ENCODE data around the gene PARK7. TPM values are rescaled to one million over a fixed set of nuclear protein-coding genes. Genes with fewer than 3 reads are reported as not detected.

PARK7 gene
- total RNA-seq, 1 donor from 2014 or later: 249 TPM

DNA sequence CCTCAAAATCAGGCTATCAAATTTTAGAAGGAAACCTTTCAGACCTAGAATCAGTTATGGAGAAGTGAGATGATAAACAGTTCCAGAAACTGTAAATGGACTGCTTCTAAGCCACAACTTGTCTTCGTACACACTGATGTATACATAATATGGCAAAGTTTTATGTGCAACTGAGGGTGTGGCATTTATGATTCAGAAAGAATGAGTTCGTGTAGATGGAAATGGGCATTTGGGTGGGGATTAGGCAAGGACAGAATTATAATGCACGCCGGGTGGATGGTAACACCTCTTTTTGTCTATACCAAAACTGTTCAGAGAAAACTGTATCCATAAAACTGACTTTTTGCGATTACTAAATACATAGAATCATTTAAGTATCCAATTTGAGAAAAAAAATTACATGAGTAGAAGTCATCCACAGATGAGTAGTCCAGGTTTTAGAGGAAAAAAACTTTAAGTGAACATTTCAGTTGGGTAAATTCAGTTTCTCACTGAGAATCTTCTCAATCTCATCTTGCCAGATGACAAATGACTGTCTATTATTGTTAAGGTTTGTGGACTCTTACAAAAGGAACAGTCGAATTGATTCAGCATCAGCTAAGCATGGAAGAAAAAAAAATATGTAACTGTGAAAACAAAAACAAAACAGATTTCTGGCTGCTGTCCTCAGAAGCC lies 42.1 kb downstream of the PARK7 start:
- ATAC-seq (no peak), DNase-seq (ENCODE audit: low spot score) (no peak)
- intact Hi-C loops (cut with DNase I): no loop called here

DNA sequence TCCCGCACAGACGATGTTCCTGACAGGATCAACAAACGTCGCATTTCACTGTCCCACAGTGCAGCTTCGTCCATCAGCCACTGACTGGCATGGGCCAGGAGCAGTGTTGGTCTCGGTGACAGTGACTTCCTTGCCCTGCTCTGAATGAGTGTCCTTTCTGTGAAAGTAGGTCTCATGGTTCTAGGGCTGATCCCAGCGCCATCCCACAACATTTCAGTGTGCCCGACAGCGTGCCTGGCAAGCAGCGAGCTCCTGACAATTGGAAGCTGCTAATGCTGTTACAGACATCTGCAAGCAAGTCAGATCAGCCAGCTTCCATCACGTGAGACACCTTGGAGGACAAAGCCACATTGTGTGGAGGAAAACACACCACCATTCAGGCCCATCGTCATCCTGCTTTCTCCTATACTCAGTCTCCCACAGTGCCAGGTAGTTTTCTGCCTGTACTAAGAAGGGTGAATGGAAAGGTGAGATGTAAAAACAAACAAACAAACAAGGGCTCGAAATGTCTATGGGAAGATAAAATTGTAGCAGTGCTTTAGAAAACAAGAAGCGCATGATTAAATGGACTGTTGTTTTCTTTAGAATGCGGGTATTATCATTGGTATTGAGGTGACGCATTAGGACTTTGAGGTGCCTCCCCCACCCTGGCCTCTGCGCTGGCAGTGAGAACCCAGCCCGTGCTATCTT lies 42.7 kb downstream of the PARK7 start:
- ATAC-seq (peak; percentile 68), DNase-seq (ENCODE audit: low spot score) (no peak)
- intact Hi-C loops (cut with DNase I): no loop called here

DNA sequence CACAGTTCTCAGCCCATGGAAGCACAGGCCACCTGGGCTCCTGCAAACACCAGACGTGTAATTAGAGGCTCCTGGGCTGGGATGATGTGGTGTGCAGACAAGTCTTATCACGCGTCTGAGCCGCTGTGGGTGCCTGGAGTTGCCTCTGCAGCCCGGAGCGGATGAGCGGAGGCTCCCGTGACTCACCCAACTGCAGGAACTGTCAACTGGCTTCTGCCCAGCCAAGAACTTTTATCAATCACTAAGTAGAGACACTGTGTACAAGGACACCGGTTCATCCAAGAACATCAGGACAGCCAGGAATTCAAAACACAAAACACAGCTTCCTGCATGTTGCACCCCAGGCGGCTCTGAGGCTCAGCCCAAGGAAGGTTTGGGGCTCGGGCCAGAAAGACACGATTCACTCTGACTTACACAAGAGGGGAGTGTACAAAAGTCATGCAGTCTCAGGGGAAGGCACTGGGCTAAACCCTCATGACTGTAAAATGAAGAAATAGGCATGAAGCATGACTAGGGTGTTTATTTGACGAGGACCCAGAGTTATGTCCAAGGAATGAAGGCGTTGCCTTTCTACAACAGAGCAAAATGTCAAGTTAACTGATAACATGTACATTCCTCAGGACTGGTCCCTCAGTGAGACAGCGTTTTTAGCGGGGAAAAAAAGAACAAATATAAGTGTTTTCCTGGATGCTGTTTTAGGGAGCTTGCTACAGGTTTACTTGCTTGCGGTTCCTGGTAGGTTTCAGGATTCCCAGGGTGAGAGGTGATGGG lies 43.5 kb downstream of the PARK7 start:
- DNase-seq (ENCODE audit: low spot score) (peak; percentile 88), ATAC-seq (peak; percentile 92)
- intact Hi-C loops (cut with DNase I): no loop called here

DNA sequence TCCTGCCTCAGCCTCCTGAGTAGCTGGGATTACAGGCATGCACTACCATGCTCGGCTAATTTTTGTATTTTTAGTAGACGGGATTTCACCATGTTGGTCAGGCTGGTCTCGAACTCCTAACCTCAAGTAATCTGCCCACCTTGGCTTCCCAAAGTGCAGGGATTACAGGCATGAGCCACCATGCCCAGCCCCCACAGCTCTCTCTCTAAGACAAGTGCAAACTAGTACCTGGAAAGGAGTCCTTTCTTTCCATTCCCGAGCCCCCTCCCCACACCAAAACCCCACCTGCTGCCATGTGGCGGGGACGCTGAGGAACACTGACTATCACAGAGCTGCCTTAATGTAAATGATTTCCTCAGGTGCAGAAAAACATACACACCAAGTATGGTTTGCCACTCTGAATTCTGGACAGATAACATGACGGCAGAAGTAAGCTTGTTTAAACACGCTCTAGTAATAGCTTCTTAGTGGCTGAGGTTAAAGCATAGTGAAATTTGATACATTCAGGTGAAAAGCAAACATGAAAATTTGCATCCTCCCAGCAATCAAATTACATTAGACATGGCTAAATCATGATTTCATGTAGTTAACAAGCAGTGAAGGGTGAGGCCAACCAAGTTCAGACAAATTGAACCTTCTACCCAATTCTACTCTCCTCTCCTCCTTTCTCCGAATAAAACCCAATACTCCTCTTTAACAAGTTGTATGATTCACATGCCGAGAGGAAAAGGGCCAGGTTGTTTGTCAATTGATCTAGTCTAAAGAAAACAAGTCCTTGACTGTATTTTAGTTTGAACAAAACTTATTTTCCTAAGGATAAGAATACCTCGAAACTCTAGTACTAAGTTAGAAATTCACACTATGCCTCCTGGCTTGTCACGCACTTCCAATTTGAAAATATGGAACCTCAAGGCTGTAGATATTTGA lies 44.8 kb downstream of the PARK7 start:
- no peak for DNase-seq (ENCODE audit: low spot score)
- ATAC-seq: no peak
- intact Hi-C loops (cut with DNase I): no loop called here

DNA sequence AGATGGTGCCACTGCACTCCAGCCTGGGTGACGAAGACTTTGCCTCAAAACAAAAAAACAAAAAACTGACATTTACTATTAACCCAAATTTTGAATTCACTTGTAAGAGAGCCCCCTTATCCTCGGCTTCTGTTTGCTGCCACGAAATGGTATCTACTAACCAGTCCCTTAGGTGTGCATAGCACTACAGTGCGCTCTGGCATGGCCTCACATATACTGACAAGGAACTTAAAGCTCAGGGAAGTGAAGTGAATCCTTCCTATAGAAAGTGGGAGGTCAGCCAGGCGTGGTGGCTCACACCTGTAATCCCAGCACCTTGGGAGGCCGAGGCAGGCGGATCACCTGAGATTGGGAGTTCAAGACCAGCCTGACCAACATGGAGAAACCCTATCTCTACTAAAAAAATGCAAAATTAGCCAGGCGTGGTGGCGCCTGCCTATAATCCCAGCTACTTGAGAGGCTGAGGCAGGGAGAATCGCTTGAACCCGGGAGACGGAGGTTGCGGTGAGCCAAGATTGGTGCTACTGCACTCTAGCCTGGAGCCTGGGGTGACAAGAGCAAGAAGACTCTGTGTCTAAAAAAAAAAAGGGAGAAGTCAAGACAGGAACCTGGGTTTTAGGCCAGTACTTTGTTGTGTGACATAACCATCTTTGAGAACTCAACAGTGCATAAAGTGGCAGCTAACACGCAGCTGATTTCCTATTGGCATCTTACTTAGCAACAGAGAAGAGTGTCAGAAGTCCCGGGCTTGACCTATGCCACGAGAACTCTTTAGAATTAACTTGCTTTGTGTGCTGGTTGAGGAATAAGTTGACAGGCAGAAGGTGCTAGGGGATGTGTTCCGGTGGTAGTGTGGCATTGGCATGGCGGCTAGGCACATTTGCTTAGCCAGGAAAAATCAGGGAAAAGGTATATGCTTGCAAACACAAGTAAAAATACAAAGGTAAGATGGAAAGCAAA lies 47.8 kb downstream of the PARK7 start:
- DNase-seq (ENCODE audit: low spot score) (no peak), ATAC-seq (no peak)
- intact Hi-C loops (cut with DNase I): no loop called here

DNA sequence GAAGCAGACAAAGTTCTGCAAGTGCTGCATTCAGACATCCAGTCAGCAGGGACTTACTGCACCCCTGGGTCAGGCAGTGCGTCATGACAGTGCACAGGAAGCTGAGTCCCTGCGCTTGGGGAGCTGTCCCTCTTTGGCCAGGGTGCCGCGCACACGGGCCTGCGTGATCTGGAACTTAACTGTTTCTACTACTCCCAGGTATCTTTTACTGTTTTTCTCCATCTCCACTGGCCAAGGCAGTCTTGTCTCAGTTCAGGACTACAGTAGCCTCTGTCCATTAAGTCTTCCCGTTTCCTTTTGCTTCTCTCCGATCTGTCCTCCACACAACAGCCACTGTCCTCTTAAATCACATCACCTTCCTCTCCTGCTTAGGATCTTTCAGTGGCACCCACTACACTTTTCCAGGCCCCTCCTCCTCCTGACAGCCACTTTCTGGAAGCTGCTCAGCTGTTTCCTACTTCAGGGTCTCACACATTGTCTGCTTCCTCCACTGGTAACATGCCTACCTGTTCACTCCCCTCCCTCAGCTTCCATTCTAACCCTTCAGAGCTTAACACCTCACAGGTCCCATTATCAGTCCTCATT lies 48.7 kb downstream of the PARK7 start:
- intact Hi-C loops (cut with DNase I): no loop called here
- DNase-seq (ENCODE audit: low spot score) (no peak), ATAC-seq (no peak)

DNA sequence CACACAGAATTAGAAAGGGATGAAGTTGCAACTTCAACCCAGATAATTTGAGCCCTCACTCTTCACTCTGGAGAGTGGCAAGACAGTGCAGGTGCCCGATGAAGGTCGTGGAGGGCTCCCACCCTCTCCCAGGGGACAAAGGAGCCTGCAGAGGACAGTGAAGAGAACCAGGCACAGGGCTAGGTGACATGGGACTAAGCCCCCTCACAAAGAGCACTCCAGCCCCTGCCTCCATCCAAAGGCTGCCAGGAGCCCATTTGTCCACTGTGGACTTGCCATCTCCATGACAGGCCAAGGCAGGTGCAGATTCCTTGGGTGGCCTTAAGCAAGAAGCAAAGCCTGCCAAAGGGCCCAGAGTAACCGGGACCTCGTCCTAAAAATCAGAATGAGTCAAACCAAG lies 49.5 kb downstream of the PARK7 start:
- ATAC-seq (peak; percentile 2), DNase-seq (ENCODE audit: low spot score) (no peak)
- intact Hi-C loops (cut with DNase I): no loop called here

DNA sequence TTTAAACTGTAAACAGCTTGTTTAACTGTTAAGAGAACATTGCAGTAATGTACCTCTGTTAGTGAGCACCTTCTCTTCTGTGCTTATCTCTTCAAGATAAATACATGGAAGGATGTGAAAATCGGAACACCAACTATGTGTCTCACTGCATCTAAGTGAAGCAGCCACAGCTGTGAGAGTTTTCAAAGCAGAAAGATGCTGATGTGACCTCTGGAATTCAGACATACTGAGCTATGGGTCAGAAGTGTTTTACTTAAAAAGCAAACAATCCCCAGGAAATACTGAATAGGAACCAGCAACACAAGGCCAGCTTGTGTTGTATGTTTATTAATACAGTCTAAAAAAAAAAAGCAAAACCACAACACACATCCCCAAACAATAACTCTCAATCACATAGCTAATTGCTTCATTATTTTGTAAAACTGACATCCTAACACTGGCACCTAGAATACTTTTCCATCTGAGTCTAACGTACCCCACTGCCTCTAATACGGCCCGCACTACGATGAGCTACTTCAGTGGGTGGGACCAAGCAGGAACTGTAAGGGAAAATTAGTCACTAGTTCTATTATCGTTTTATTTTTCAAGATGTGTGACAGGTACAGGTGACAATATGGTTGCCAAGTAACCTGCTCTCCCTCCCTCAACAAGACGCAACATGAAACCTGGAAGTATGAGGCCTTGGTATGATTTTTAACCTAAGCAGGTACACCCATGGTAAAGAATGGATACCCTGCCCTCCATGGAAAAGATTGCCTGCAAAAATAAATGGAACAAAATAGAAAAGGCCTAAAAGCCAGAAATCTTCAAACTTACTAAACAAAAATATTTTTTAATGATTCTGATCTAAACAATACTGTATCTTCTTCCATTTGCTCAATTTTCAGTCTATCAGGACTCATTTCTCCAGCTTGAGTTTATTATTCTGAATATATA lies 50.7 kb downstream of the PARK7 start:
- no peak for DNase-seq (ENCODE audit: low spot score)
- intact Hi-C loops (cut with DNase I): no loop called here
- no peak for ATAC-seq

DNA sequence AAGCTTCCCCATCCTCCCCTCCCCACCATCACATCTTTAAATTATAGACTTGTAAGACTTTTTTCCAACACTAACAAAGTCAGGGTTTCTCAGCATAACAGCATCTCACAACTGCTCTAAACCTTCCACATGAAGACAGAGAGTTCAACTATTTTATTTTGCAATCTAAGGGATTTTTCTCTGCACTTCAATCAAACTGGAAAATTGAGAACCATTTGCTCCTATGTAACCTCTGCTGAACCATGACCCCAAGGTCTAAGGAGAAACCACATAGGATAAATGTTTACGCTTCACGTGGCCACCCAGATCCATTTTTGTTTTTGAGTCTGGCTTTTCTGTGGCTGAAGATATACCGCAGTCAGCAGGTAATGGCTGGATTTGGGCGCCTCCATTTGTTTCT lies 51.4 kb downstream of the PARK7 start:
- ATAC-seq: no peak
- intact Hi-C loops (cut with DNase I): no loop called here

DNA sequence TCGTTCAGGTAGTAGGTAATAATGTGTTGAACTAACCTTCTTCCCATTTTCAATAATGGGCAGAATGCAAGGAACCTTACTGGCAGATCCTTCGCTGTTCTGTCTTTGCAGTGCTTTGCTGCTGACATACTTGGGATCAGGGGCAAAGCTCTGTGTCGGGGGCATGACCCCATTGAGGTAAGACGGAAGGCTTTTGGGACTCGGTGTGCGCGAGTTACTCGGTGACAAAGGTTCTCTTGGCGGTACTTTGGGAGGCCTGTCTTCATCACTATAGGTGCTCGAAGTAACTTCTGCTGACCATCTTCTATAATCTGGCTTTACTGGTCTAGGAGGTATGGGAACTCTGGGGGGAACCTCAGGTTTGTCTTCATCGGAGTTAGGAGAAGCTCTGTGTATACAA lies 51.9 kb downstream of the PARK7 start:
- ATAC-seq (no peak), DNase-seq (ENCODE audit: low spot score) (no peak)
- intact Hi-C loops (cut with DNase I): no loop called here

More for the DNA sequence above, 51.4 kb downstream of the PARK7 start:
- no peak for DNase-seq (ENCODE audit: low spot score)

DNA sequence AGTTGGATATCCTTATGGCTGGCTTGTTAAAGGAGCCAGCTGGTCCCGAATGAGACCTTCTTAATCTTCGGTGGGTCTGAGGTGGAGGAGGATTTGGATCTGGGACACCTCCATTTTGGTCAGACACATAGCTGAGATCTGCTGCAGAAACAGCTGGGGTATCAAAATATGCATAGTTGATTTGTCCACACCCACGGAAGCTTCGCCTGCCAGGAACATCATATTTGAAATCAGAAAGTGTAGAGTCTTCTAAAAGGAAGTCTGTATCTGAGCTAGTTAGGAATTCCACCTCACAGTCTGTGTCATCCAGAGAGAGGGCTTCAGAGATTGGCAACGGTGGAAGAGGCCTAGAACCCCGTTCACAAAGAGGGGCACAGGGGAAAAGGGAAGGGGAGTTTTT lies 52.3 kb downstream of the PARK7 start:
- no peak for DNase-seq (ENCODE audit: low spot score)
- intact Hi-C loops (cut with DNase I): no loop called here
- no peak for ATAC-seq

DNA sequence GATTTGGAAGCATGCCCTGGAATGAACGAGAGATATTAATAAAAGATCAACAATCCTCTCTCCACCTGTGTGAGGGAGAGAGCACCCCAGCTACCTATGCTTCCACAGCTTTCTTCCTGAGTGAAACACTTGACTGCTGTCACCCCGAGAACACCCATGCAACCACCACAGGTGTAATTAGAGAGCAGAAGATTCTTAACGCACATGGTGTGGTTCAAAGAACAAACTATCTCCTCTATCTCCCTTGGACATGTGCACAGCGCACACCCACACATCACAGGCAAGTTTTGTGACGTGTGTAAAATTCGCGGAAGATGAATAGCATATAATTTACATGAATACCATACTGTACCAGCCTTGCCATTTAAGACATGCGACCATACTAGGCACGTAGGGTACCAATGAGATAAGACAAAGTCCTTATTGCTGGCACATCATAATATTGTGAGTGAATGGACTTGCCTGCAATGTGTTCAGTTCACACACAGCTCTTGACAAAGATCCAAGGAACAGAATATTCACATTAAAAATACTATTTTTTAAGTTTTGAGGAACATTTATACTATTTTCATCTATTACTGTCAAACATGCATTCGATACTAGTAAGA lies 53.0 kb downstream of the PARK7 start:
- ATAC-seq (no peak), DNase-seq (ENCODE audit: low spot score) (no peak)
- intact Hi-C loops (cut with DNase I): no loop called here

DNA sequence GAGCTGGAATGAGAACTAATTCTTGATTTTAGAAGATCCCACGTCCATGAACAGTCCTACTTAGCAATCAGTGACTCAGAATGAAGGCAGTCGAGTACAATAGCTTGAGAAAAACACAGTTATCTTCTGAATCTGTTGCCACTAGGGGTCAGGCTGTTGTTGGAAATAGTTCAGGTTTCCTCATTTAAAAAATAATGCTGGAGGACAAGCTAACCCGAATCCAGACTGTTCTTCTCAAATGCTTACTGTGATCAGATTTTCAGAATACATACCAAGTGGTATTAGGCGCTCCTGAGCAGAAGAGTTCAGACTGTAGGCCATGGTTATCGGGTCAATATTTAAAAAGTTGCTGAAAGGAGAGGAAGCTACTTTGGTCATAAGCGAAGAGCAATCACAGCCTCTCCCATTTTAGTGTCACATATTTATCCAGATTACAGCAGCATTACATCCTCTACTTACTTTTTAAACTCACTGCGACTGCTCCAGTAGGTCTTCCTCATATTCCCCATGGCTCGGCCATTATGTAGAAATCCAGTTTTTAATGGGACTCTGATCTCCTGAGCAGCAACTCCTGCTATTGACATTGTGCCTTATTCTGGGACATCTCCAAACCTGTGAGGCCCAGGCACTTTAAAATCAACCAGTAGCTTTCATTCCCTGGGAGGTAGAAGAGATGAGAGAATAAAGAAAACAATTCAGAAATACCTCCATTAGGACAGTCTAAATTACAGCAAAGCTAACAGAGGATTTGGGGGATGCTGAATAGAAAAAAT lies 53.7 kb downstream of the PARK7 start:
- ATAC-seq (peak; percentile 57), DNase-seq (ENCODE audit: low spot score) (no peak)
- intact Hi-C loops (cut with DNase I): no loop called here

DNA sequence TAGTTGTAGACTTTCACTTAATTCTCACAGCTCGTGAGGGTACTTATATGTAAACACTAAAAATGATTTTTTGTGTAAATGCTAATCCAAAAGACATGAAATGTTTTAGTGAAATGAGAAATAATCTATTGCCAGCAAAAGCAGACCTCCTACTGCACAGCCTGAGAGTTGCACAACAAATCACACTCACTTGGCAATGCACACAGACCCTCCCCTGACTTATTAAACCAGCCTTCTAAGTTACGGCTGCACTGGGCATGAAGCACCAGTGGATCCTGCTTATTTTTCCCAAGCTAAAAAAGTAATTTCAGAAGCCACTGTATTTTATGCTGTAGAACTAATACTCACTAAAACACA lies 54.3 kb downstream of the PARK7 start:
- intact Hi-C loops (cut with DNase I): no loop called here
- no peak for DNase-seq (ENCODE audit: low spot score)
- peak; percentile 71 for ATAC-seq

DNA sequence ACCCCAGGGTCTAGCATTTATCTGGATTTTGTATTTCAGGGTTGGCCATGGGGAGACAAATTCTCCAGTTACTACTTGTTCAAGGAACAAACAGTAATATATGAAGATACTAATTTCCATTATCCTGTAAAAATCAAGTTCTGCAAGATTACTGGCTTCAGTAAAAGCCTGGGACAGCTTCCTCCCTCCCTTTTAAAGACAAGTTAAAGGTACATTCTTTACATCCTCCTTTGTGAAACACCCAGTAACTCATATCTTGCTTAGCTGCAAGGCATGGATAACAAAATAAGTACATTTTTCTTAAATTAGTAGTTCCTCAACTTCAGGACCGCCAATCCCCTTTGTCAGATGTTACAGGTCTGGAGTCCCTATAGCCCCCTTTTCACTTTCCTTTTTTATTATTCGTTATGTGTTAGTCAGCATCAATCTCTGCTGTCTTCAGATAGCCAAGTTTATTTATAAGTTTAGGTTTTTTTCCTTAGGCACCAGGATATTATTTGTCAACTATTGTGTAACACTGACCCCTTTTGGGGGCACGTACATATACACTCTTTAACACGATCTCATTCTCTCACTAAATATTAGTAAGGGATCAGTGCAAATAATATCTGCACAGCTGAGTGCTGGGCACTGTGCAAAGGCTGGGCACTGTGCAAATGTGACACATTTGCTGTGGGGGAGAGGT lies 54.8 kb downstream of the PARK7 start:
- DNase-seq (ENCODE audit: low spot score) (no peak), ATAC-seq (no peak)
- intact Hi-C loops (cut with DNase I): no loop called here

Data from sciatic nerve (tissue), 2 donors.